ENCODE data around the gene POLDIP3.

Gene POLDIP3, protein sequence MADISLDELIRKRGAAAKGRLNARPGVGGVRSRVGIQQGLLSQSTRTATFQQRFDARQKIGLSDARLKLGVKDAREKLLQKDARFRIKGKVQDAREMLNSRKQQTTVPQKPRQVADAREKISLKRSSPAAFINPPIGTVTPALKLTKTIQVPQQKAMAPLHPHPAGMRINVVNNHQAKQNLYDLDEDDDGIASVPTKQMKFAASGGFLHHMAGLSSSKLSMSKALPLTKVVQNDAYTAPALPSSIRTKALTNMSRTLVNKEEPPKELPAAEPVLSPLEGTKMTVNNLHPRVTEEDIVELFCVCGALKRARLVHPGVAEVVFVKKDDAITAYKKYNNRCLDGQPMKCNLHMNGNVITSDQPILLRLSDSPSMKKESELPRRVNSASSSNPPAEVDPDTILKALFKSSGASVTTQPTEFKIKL

DNA sequence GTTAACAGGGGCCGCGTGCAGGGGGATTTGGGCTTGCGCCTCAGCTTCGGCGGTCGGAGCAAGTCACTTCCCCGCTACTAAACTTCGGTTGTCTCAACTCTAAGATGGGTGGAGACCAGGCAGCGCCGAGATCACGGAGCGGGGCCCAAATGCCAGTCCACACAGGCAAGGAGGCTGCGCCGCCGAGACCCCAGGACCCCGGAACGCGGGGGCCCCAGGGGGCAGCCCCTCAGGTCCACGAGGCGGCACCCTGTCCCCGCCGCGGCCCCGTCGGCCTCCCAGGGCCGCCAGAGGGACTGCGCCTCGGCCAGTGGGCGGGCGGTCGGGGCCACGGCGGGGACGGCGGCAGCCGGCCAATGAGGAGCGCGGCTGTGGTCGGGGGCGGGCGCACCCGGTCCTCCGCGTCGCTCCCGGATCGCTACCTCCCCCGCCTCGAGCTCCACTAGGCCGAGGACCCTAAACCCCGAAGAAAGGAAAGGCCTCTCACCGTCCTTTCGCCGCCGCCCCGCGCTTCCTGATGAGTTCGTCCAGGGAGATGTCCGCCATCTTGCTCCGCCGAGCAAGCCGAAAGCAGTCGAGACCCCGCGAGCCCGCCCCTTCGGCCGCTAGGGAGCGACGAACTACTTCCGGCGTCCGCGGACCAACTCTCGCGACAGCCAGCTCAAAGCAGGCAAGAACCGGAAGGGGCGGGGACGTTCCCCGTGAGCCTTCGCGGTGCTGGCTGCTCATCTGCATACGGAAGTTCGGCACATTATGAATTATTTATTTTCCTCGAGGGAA, at the start of gene POLDIP3:
POLDIP3 (minus strand) TSS at position 572 of the 780 bp plus-strand sequence; CDS start at position 546, 26 bp downstream.
- peak; percentile 97 for DNase-seq (ENCODE audit: low spot score)

DNA sequence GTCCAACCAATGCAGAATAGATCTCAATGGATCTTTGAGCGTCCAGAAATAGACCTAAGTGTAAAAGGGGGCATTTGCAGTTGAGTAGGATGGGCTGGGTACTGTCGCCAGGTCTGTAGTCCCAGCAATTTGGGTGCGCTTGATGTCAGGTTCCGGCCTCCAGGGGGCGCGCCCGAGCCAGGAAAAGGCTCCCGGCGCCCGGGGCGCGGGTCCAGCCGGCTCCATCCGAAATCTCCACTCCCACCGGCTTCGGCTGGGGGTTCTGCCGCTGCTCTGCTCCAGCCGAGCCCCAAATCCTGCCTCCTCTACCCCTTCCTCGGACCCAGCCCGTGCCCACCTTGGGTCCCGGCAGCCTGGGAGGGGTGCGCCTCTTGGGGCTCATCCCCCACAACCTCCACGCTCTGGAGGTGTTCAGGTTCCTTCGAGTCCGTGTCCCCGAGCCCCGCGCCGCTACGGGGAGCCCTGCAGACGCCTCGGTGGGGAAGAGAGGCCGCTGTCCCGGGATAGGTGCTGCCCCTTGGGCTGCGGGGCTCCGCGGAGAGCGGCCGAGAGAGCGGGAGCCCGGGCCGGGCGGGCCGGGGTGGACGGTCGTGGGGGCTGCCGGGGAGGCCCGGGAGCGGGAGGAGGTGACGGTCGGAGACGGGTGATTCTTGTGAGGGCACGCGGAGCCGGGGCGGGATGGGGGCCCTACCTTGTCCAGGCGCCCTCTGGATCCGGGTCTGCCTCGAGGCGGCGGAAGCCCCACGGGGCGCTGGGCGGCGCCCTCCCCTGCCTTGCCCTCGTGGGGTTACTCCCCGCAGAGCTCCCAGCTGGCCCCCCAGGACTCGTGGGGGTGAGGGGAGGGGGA, 47.5 kb upstream of the POLDIP3 start:
- DNase-seq (ENCODE audit: low spot score), result peak; percentile 85

DNA sequence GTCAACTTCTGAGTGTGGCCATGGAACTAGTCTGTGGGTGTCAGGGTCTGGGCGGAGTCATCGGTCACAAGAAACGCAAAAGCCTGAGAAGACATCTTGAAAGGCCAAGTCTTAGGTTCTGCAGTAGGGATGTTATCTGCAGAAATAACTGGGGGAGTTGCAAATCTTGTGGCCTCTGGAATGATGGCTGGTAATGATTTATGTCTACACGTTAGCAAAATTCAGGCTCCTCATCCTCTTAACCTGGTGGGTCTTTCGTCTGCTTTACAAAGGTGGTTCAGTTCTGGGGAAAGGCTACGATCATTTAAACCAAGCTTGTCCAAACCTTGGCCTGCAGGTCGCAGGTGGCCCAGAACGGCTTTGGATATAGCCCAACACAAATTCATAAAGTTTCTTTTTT, 41.9 kb upstream of the POLDIP3 start:
- no peak for DNase-seq (ENCODE audit: low spot score)

DNA sequence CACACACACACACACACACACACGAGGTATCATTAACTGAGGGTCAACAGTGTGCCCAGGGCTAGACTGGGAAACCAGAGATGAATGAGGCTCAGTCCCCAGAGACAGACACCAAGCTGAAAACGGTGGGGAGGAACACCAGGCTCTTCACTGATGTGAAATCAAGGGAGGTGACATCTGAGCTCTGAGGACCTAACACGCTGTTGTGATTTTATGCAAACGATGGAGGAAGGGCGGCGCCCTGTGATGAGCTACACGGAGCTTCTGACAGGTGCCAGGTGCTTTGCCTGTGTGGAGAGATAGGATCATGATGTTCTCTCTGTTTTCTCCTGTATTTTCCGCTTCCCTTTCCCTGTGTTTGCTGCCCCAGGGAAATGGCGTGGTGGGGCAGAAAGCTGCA, 41.0 kb upstream of the POLDIP3 start:
- DNase-seq (ENCODE audit: low spot score), result peak; percentile 91

DNA sequence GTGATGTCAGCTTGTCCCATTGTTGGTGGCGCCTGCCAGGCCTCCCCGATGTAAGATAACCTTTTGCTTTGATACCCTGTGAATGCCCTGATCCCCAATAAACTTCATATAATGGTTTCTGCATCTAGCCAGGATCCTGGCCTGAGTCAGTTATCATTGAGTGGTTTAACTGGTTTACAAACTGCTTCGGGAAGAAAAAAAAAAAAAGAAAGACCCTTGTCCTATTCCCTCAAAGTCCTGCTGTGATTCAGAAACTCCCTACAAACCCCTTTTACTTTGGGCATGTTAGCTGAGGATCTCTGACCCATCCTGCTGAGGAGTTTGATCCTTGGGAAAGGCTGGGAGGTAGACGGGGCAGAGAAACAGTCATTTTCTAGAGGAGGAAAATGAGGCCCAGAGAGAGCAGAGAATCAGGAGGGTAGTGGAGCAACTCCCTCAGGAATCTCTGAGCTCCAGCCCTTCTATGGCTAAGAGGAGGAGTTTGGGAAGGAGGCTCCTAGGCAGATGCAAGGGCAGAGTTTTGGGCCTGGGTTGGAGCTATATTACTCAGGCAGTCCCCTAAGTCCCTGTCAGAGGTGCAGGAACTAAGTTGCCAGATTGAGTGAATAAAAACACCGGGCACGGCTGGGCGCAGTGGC, 39.9 kb upstream of the POLDIP3 start:
- DNase-seq (ENCODE audit: low spot score), result no peak

DNA sequence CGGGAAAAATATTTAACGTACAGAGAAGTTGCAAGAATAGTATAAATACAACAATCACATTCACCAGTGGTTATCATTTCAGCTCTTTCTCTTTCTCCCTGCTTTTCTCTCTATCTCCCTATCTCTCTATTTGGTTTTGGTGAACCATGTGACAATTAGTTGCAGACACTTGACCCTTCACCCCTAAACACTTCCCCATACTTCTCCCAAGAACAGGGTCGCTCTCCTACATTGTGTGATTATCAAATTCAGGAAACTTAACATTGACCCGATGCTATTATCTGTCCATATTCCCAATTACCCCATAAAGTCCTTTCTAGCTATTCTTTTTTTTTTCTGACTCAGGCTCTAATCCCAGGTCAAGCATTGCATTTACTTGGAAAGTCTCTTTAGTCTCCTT, 39.3 kb upstream of the POLDIP3 start:
- no peak for DNase-seq (ENCODE audit: low spot score)

DNA sequence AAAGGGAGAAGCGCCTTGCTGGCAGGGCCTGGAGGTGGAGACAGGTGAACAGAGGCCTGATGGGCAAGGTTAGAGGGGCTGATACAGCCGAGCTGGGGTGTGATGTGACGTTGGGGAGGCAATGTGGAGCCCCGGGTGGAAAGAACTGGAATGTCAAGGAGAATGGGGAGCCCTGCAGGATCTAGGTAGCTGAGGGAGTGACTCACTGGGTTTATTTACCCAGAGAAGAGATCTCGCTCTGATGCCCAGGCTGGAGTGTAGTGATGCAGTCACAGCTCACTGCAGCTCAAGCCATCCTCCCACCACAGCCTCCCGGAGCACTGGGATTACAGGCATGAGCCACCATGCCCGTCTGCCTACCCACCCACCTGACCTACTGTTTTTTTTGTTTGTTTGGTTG, 36.5 kb upstream of the POLDIP3 start:
- no peak for DNase-seq (ENCODE audit: low spot score)

DNA sequence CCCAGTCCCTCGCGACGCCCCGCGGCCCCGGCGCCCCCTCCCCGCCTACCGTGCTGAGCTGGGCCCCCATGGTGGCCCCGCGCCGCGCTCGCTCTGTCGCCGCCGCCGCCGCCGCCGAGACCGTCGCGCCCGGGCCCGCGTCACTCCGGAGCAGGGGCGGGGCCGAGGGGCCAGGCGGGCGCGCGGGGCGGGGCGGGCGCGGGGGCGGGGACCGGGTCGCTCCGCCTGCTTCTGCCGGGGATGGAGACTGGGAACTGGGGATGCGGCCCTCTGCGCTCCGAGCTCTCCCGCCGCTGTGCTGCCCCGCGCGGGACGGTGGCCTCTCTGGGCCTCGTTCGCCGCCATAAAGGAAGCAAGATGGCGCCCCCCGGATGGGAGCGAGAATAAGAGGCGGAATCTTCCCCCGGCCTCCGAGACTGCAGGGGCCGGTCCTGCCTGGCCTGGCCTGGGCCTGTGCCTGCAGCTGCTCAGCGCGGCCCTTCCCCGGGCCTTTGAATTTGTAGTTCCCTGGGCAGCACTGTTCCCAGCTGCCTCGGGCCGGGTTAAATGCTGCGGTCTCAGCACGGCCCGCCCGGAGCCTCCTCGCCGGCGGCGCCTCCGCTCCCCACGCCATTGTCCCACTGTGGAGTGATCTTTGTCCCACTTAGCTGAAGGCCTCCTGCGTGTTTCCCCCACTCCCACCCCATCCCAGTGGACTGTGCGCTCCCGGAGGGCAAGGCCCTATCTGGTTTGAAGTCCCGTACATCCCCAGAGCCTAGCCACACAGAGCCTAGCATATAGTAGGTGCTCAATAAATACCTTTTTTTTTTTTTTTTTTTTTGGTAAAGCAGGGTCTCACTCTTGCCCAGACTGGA, 34.8 kb upstream of the POLDIP3 start, which contains the start of gene CYB5R3:
CYB5R3 (minus strand) TSS at position 147 of the 854 bp plus-strand sequence; CDS start at position 70, 77 bp downstream.
- peak; percentile 93 for DNase-seq (ENCODE audit: low spot score)

DNA sequence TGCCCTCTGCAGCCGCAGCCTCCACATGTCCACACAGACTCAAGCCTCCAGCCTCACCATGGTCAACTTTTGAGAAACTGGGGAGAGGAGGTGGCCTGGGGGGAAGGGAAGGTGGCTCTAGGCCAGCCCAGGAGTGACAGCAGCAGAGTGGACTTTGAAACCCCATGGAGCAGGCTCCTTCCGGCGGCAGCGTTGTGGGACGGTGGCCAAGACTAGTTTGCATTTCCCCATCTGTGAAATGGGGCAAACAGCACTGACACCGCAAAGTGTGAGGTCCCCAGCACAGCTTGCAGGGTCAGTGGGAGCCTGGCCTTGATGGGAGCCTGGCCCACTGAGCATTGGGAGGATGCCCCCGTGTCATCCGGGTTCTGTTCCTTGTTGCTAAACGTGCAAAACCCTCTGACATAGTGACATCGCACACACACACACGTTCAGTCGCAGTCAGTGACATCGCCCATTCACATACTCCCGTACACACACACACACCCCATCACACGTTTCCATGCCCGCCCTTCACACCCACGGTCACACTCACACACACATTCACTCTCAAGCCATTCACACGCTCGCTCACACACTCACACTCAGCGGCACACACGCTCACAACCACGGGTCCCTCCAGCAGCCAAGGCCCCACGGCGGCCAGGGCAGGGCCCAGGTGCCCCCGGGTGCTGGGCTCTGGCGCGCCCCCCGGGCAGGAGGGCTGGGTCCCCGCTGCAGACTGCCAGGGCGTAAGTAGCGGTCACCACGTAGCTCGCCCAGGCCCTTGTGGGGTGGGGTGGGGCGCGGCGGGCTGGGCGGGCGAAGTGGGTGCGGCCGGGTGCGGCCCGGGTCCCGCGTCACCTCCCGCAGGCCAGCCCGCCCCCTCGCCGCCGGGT, 33.9 kb upstream of the POLDIP3 start:
- DNase-seq (ENCODE audit: low spot score), result peak; percentile 36

DNA sequence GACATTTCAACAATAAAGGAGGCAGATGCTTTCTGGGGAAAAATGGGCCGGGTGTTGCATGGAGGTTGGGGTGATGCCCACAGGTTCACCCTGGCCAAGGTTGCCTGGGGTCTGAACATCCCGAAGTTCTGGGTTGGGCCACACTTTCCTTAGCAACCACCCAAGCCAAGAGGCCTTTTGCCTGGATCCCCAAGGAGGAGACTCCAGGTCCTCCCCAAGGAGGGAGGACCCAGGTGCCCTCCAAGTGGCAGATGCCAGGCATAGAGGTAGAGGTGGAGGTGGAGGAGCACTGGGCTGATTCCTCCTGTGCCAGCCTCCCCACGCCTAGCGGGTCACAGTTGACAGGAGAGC, 33.3 kb upstream of the POLDIP3 start:
- no peak for DNase-seq (ENCODE audit: low spot score)

DNA sequence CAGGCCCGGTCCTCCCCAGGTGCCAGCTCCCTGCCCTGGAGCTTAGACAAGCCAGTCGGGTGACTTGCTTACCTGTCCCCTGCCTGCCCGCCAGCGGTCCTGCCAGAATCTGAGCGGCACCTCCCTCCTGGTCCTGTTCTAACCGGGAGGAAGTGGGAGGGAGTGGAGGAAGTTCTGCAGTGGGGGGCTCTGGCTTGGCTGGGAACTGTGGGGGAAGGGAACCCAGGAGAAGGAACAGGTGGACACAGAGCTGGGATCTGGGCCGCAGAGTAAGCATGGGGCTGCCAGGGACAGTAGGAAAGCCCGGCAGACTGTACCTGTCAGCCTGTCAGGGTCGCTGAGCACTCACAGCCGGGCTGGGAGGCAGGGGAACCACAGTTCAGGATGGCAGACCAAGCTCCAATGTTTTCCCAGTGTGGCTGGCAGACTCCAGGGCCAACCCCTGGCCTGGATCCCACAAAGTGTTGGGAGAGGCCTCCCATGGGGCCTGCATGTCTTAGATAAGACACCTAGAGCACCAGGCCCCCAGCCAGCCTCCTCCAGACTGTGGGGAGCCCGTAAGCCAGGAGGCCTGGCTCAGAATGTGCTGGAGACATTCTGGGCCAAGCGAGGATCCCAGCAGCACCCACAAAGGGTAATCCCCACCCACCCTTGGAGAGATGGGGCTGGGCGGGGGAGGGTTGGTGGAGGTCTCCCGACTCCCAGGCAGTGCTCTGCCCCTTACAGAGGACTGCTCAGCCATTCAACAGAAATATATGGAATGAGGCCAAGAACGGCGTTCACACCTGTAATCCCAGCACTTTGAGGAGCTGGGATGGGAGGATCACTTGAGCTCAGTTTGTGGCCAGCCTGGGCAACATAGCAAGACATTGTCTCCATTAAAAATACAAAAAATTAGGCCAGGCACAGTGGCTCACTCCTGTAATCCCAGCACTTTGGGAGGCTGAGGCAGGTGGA, 32.2 kb upstream of the POLDIP3 start:
- DNase-seq (ENCODE audit: low spot score), result no peak

DNA sequence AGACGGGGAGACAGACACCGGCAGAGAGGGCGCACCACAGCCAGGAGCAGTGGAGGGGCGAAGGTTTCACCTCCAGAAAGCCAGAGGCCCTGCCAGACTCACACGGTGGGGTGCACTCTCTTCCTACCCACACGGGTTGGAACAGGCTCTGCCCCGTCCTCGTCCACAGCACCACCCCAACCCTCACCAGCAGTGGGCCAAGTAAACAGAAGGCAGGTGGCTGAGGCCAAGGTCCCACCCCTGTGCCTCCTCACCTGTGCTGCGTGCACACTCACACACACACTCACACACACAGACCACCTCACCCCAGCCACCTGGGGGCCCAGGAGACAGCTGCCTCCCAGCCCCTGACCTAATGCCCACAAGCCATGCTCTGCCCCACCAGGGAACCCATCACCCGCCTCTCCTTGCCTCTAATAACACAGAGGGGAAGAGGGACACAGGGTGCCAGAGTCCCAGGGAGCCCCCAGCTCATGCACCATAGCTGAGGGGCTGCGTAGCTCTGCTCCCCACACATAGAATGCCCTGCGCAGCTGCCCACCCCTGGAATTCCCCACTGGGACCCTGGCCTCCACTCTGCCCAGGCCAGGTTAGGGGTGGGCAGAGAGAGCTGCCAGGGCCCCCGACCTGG, 31.4 kb upstream of the POLDIP3 start:
- DNase-seq (ENCODE audit: low spot score), result no peak

DNA sequence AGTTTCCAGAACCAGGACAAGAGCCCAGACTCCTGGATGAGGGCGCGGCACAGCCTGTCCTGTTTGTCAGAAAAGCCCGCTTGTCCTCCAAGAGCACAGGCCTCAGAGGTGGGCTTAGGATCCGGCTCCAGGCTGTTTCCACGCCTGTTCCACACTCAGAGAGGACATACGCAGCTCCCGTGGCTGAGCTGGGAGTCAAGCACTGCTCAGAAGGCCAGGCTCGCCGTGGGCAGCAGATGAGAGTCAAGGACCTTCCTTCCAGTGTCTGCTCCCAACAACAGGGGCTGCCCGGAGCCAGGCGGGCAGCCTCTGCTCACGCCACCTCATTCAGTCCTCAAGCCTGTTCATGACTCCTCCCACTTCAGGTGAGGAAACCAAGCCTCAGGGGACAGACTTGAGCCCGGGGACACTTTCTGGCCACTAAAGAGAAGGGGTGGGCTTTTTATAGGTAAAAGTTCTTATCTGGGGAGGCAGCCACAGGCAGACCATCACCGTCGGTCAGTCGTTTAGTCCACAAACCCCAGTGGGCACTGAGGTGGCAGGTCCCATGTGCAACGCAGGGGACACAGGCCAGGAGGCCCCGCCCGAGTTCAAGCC, 30.8 kb upstream of the POLDIP3 start:
- no peak for DNase-seq (ENCODE audit: low spot score)

DNA sequence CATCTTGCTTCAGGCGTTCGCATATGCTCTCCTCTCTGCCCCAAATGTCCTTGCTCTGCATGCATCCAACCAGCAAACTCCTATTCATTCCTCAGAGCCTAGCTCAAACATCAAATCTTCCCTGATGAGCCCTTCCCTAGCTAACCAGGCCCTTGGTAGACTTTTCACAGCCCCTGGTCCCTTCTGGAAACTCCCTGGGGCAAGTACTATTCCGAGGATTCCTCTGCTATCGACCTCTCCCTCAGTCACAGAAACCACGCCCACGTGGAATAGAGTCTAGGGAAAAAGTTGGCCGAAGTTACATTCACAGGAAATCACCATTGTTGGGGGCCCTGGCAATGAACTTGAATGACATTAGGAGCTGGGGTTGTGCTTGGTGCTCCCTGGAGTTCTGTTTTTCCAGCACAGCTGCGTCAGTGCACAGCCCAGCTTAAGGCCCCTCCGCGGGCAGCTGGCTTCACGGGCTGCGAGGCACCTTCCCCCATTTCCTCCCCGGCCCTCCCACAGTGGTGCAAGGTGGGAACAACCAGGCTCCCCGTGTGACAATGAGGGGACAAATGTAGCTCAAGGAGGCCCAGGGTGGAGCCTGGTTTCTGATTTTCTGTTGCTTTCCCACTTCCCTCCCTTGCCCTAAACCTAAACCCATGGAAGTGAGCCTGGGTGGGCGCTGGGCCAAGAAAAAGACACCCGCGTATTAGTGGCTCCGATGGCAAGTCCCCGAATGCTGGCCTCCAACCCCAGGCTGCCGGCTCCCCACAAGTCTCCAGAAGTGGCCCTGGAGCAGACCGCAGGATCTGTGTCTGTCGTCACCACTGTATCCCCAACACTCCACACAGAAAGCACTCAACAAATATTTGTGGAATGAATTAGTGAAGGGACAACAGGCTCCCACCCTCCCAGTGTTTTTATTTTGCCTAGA, 30.0 kb upstream of the POLDIP3 start:
- no peak for DNase-seq (ENCODE audit: low spot score)

DNA sequence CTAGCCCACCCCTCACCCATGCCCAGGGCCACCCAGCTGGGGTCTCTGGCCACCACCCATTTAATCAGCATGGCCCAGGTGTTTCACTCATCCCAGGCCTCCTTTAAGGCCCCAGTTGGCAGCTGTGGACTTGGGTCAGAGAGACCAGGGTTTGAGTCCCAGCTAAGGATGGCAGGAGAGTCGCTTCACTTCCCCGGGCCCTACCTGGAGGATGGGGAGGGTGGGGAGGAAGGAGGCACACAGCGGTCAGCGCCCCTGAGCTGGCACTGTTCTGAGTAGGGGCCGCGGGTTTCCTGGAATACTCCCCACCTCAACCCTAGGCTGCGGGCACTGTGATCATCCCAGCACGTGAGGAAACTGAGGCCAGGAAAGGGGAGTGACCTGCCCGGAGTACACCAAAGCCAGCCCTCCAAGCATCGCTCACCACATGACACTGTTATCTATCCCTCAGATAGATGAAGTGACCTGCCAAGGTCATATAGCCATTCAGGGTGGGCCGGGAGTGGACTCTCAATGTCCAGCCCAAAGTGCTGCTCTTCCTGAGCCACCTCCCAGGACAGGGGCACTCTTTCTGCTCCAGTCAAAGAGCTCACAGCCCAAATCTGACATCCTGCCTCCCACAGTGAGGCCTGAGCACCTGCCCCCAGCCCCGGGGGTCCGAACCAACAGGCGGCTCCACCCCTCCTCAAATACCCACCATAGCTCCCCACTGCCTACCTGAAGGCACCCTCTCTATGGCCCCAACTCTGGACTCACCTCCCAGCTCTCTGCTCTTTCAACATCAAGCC, 29.1 kb upstream of the POLDIP3 start:
- no peak for DNase-seq (ENCODE audit: low spot score)

Measured in germinal center (tissue), 1 donor.